HTR-8/SVneo (cell line): ENCODE data around the gene UBR2.
A peak's percentile ranks its signal among the peaks of the same experiment; 100 is the strongest.
"Not testable (repeated sequence)": the region's sequence is repeated elsewhere in the genome, so short reads cannot be mapped to it uniquely, and the experiment has no call there.

Experiments used
- DNase-seq: peaks from one replicate; pipeline ENCODE4 v3.0.0; 2011; ENCODE audit warnings: low spot score, mixed read lengths; ENCODE audit not compliant: insufficient read length
- FAIRE-seq: peaks from 2 replicates; lab custom pipeline; 2011; peaks lifted over from hg19 to GRCh38; lab: Jason Lieb, UNC

Gene UBR2

DNA sequence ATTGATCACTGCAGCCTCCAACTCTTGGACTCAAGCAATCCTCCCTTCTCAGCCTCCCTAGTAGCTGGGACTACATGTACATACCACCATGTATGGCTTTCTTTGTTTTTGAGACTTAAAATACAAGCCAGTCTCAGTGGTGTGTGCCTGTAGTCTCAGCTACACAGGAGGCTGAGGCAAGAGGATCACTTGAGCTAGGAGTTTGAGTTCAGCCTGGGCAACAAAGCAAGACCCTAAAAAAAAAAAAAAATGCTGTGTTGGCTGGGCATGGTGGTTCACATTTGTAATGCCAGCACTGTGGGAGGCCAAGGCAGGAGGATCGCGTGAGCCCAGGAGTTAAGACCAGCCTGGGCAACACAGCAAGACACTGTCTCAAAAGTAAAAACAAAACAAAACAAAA is 51.7 kb downstream of the UBR2 start:
- FAIRE-seq (no peak), DNase-seq (no peak)

DNA sequence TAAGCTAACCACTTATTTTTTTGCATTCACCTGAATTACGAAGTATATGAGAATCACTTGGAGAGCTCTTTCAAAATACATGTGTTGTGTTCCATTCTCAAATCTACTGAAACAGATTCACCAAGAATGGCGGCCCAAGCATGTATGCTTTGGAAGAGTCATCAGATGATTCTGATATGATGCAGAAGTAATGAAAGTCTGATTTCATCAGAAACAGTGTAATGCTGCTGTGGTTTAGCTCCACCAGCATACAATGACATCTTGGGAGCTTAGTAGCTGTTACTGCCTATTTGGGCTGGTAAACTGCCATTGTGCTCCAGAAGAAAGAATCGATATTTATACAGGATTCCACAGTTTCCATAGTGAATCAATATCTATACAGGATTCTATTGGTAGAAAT is 52.9 kb downstream of the UBR2 start:
- FAIRE-seq (no peak), DNase-seq (no peak)

DNA sequence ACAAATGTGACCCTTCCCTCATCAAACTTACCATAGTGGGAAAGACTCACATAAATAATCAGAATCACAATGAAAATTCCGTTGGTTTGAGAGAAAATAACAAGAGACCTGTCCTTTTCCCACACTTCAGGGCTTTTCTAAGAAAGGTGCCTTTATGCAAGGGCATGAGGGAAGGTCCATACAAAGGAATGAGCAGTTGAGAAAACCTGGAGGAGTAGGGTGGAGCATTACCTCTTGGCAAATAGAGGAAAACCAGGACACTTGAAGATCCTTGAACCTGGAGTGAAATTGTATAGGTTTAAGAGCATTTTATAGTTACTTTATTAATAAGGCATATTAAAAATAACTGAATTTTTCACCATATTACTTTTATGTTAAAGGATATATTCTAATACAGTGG is 54.3 kb downstream of the UBR2 start:
- FAIRE-seq (no peak), DNase-seq (no peak)

DNA sequence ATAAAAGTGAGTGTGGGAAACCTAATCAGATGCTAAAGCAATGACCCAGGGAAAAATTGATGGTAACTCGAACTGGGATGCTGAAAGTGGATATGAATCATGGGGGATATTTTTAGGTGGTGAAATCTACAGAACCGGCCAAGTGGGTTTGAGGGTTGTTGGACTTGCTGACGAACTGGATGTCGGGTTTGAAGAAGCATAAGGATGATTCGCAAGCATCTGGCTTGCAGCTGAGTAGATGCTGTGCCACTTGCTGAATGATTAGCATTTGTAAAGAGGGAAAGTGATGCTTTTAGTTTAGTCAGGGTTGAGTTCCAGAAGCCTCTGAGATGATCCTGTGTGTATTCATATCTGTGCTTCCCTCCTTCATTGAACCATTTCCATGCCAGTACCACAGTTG is 54.9 kb downstream of the UBR2 start:
- DNase-seq, result no peak
- no peak for FAIRE-seq

DNA sequence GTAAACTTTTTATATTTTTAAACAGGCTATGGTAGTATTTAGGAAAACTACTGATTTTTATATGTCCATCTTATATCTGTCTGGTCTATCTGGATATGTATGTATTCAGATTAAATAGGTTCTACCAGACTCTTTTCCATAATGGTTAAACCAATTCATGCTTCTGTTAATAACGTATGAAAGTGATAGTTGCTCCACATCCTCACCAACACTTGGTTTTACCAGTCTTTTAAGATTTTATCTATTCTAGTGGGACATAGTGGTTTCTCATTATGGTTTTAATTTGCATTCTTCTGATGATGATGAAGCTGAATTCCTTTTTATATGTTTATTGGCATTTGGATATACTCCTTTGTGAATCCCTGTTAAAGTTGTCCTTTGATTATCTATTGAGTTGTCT is 56.1 kb downstream of the UBR2 start:
- no peak for FAIRE-seq
- DNase-seq, result no peak

DNA sequence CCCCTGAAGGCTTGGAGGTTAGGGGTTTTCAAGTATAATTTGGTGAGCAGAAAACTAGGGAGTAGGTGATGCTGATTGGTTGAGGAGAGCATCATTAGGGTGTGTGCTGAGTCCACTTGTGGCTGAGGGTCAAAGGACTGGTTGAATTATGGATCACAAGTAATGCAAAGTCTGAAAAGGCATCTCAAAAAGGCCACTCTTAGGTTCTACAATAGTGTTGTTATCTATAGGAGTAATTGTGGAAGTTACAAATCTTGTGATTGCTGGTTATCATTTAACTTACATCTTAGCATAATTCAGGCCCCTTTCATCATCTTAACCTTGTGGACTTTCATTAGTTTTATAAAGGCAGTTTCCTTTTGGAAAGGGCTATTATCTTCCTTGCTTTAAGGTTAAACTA is 60.8 kb downstream of the UBR2 start:
- no peak for FAIRE-seq
- no peak for DNase-seq

DNA sequence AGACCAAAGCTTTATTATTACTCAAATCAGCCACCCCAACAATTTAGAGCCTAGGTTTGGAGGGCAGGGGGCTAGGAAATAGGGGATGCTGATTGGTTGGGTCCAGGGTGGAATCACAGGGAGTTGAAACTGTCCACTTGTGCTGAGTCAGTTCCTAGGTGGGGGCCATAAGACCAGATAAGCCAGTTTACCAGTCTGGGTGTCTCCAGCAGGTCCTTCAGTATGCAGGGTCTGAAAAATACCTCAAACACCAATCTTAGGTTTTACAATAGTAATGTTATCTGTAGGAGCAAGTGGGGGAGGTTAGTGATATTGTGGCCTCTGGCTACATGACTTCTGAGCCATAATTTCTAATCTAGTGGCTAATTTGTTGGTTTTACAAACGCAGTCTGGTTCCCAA is 63.2 kb downstream of the UBR2 start:
- no peak for FAIRE-seq
- no peak for DNase-seq

DNA sequence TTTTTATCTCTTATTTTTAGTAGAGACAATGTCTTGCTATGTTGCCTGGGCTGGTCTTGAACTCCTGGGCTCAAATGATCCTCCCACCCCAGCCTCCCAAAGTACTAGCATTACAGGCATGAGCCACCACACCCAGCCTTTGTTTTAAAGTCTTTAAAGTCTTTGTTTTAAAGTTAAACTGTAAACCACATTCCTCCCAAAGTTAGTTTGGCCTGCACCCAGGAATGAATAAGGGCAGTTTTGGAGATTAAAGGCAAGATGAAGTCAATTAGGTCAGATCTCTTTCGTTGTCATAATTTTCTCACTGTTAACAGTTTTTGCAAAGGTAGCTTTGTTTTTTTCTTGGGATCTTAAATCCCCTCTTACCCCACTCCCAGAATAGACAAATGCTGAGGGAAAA is 63.8 kb downstream of the UBR2 start:
- DNase-seq, result no peak
- FAIRE-seq, result no peak

DNA sequence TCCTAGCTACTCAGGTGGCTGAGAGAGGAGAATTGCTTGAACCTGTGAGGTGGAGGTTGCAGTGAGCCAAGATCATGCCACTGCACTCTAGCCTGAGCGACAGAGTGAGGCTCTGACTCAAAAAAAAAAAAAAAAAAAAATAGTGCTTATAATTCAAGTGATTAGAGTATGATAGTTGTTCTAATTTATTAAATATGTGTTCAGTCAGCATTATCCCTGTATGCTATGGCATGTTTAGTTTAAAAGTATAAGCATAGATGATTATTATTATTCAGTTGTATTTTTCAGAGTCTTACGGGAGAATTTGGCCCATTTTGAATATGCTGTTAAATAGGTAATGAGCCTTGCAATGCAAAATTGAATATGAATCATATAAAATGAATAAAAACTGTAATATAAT is 64.8 kb downstream of the UBR2 start:
- DNase-seq, result no peak
- FAIRE-seq, result no peak

DNA sequence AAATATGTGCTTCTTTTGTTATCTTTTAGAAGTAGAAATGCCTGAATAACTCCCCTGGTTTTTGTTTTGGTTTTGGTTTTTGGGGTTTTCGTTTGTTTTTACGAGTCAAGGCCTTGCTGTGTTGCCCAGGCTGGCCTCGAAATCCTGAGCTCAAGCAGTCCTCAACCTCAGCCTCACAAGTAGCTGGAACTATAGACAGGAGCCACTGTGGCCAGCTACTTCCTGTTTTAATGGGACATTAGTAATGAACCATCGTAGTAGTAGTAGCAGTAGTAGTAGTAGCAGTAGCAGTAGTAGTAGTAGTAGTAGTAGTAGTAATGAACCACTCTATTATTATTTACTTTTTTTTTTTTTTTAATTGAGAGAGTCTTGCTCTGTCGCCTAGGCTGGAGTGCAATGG is 66.0 kb downstream of the UBR2 start:
- no peak for DNase-seq
- FAIRE-seq, result no peak

DNA sequence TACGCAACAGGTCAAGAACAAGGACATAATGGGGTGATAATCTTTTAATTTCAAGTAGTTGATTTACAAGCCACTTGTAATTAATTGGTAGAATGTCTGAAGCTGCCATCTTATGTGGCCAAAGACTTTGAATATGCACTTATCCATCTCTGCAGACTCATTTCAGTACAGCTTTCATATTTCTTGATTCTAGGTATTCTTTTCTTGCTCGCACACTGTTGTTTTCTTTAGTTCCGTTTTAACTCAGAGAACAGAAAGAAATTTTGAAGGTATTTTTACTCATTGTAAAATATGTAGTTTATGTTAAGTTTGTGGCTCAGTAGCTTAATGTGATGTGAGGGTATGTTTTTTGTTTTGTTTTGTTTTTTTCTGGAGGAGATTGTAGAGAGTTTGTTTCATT is 73.9 kb downstream of the UBR2 start:
- DNase-seq, result no peak
- no peak for FAIRE-seq

DNA sequence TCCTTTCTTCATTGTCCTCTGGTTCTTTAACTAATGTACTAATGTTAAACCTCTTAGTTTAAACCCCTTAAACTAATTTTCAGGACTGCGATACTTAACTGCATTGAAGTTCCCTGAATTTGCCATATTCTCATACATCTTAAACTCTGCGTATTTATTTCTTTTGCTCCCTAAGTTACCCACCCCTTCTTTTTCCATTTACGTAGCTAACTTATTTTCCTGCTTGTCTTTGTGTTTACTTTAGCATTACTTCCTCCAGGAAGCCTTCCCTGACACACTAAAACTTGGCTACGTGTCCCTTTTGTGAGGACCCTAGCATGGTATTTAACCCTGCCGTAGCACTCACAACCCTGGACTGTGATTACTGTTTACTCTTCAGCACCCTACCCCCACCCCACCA is 79.0 kb downstream of the UBR2 start:
- DNase-seq (no peak), FAIRE-seq (no peak)

DNA sequence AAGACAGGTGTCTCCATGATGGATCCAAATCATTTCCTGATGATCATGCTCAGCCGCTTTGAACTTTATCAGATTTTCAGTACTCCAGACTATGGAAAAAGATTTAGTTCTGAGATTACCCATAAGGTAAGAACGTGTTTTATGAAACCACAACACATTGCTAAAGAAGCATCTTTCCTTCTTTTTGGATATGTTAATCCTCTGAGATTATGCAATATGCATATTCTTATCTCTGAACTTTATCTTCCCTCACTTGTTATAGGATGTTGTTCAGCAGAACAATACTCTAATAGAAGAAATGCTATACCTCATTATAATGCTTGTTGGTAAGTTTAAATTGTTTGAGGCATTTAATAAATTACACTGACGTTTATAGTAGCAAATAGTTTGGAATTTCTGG is 80.4 kb downstream of the UBR2 start:
- no peak for FAIRE-seq
- DNase-seq, result no peak

DNA sequence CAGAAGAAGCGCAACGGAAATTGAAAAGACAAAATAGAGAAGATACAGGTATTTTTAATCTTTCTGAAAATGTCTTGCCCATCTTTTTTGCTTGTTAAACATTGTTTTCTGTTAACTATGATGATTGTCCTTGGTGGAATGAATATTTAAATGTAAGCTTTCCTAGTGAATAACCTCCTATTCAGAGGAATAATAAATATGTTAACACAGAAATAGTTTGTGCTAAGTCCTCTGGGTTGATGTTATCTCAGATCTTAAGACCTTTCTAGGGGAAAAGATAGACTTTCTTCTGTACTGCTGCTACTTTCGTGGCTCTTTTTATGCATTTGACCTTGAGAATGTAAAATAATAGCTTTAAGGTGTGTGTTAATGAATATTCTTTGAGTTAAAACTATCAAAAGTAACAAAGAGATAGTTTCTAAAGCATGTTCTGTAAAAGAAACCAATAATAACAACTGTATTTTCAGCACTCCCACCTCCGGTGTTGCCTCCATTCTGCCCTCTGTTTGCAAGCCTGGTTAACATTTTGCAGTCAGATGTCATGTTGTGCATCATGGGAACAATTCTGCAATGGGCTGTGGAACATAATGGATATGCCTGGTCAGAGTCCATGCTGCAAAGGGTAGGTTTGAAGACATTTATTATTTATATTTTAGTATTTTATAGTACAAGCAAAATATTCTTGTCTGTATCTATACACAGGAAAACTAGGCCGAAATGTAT is 88.4 kb downstream of the UBR2 start:
- DNase-seq (no peak), FAIRE-seq (no peak)

DNA sequence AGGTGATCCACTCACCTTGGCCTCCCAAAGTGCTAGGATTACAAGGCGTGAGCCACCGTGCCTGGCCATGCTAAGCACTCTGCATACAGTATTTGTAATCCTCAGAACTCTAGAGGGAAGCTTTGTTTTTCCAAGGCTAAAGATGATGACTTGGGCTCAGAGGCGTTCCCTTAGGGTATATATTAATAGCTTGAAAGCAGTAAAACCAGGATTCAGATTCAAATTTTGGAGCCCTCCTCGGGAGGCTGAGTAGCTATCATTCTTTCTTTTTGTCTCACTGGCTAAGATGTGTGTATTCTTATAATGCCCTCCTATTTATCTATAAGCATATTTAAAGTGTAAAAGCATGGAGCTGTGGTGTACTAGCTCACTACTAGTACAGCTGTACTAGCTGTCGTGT is 90.0 kb downstream of the UBR2 start:
- FAIRE-seq (no peak), DNase-seq (no peak)

DNA sequence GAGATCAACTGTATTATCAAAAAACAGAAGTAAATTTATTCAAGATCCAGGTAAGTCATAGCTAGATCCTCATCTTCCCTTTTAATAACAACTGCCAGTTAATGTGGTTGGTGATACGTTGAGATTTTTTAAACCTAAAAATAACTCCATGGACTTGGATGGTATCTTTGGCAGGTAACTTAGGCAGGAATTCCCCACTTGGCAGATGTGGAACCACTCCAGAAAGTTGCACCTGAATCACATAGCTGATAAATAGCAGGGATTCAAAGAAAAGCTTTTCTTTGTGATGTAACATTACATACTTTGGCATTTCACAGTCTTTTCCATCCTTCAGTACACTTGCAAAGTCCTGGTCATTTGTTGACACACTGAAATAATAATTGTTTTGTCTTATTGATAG is 96.0 kb downstream of the UBR2 start:
- no peak for FAIRE-seq
- no peak for DNase-seq

DNA sequence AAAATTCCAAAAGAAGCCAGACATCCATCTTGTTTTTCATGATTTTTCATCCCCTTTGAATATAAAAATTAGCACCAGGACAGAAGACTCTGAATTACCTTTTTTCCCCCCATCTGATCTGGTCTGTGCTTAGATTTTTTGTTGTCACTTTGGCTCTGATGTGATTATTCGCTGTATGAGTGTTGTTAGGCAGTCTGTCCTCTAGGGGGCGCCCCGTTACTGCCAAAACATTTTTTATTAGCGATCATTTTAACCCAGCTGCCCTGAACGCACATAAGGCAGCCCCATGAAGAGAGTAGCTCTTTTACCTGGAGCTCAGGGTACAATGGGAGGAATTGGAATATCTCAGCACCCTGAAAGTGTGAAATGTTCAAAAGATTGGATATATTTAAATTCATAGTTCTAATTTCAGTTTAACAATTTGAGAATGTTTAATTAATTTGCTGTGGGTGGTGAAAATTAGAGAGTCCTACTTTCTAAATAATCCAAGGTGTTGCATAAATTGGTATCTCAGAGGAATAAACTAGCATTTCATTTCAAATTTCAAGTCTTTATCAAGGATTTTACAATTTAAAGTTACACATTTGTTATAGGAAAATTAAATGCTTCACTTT is 97.8 kb downstream of the UBR2 start:
- FAIRE-seq, result peak; percentile 20
- DNase-seq, result peak; percentile 71

DNA sequence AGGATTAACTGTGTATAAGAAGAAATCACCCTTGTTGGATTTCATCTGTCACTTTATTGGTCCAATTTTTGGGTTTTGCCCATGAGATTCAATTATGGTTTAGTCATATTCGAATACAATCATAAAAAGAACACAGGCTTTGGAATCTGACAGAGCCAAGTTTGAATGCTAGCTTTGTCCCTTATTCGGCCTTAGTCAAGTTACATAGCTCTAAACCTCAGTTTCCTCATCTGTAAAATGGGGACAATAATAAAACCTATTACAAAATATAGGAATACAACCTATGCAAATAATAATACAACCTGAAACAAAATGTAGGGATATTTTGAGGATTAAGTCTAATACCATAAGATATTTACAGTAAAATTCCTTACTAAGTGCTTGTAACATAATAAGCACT is 100.9 kb downstream of the UBR2 start:
- FAIRE-seq, result no peak
- no peak for DNase-seq

DNA sequence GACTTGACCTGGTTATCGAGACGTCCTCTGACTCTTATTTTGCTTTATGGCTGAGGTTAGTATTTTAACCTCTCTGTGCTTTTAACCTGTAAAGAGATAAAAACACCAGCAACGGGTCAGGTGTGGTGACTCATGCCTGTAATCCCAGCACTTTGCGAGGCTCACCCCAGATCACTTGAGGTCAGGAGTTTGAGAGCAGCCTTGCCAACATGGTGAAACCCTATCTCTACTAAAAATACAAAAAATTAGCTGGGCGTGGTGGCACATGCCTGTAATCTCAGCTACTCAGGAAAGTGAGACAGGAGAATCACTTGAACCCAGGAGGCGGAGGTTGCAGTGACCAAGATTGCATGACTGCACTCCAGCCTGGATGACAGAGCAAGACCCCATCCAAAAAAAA is 110.5 kb downstream of the UBR2 start:
- not testable (repeated sequence) for DNase-seq, FAIRE-seq

DNA sequence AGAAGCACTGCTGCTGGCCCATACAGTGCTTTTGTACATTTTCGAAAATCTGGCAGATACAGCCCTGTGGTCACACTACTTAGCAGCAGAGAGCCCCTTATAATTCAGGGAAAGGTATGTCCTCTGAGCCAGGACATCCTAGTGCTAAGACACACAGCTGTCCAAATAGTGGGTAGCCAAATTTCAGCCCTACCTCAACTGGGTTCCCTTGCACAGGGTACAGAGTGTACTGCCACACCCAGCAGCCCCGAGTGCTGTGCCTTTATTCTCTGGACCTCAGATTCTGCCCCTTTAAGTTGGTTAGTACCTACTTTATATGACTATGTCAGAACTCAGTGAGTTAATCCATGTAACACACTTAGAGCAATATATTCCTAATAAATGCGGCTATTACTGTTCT is 111.0 kb downstream of the UBR2 start:
- DNase-seq, result no peak
- FAIRE-seq, result no peak

DNA sequence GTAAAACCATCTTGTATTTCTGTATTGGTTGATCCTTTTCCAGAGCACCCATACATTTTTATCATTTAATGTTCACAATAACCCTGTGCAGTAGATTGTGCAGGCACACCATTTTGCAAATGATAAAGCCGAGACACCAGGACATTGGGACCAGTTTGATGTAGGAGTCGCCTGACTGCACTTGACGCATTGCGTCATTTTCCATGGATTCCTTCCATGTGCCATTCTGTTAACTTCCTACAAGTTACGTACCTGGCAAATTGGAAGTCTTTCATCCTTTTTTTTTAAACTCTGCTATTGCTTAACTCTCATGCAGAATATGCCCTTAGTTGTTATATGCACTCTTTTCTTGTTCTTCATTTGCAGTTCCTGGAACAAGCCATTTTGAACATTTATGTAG is 115.5 kb downstream of the UBR2 start:
- no peak for DNase-seq
- no peak for FAIRE-seq

DNA sequence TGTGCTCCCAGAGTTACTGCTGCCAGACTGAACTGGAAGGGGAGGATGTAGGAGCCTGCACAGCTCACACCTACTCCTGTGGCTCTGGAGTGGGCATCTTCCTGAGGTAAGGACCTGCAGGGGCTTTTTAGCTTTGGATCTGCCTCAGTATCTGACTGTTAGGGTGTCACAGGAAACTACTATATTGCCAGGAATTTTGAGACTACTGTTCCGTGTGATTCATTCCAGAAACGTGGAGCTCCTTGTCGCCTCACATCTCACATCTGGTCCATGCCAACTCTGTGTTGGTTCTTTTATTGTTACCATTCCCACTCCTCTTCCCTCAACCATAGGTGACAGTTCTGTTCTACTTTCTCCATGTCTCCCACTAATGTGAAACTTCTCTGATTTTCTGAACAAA is 124.5 kb downstream of the UBR2 start:
- DNase-seq (no peak), FAIRE-seq (no peak)
